Inflammatory macrophage treated with lipopolysaccharide for 4 hours (primary cell): ENCODE results near the gene ORAI1.
"Not testable (repeated sequence)": the region's sequence is repeated elsewhere in the genome, so short reads cannot be mapped to it uniquely, and the experiment has no call there.

ENCODE experiments used
- DNase-seq: peaks from one replicate; pipeline ENCODE4 v3.0.0-alpha.2; 2020

ORAI1 gene

DNA sequence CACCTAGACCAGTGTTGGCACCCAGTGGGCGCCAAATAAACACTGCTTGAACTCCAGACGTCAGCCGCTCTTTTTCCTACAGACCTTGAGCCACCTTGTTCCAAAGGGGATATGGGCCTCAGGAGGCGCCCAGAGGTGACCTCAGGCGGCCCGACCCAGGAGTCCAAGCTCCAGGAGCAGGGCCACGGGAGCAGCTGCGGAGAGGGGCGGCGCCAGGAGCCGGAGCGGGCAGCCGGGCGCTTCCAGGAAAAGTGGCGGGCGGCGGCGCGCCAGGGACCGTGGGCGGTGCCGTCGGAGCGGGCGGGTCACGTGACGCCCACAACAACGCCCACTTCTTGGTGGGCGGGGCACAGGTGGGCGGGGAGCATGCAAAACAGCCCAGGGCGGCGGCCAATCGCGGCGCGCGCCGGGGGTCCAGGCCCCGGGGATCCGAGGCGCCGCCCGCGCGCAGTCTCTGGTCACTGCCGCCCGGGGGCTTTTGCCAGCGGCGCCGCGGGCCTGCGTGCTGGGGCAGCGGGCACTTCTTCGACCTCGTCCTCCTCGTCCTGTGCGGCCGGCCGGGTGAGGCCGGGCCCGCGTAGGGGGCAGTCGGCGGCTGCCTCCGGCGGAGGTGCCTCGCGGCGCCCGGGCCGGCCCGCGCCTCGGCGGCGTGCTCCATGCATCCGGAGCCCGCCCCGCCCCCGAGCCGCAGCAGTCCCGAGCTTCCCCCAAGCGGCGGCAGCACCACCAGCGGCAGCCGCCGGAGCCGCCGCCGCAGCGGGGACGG, at the start of gene ORAI1:
Gene ORAI1 (plus strand): TSS at position 444 of the 766 bp plus-strand sequence.
- peak; percentile 87 for DNase-seq

DNA sequence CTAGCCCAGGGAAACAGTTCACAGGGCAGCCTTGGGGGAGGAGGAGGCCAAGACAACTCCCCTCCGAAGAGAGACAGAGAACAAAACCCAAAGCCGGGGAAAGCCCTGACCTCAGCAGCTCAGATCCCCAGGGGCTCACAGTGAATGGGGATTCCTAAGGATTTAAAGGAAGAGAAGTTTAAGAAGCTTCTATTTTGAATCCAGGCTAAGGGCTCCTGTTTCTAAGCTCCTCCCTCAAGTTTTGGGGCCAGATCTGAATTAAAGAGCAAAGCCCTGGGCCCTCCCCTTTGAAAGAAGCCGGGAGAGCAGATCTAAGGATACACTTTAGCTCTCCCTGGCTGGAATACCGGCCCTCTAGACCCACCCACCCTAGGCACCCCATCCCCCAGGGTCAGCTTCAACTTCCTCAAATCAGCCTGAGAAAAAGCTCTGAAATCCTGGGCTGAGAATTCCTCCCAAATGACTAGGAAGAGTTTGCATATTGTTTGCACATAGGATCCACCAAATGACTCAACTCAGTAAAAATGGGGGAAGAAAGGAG, 49.4 kb upstream of the ORAI1 start:
- peak; percentile 80 for DNase-seq

DNA sequence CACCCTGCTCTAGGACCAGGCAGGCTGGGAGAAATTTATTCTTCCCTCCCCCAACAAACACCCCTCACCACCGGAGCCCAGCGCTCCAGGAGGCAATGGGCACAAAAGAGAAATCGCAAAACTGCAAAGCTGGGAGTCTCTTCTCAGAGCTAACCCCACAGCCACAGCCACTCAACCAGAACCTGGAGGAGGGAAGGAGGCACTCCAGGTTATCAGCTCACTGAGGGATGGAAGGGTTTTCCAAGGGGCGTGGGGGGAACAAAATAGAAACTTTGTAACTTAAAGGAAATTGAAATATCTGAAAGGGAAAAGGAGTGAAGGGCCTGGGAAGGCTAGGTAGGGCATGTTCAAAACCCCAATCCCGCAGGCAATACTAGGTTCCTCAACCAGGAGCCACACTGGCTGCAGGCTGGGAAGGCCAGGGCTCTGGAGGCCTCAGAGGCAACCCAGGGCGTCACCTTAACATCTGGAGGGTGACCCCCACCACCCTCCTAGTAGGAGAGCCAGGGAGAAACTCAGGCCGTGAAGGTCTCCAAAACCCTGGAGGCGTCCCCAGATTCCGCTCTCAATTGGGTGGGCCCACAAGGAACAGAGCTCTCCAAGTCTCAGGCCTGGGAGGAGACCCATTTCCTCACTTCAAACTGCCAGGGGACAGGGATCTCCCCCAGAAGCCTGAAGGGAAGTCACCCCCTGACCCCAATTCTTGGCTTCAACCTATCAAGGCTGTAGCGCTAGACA, 48.7 kb upstream of the ORAI1 start:
- DNase-seq, result no peak

DNA sequence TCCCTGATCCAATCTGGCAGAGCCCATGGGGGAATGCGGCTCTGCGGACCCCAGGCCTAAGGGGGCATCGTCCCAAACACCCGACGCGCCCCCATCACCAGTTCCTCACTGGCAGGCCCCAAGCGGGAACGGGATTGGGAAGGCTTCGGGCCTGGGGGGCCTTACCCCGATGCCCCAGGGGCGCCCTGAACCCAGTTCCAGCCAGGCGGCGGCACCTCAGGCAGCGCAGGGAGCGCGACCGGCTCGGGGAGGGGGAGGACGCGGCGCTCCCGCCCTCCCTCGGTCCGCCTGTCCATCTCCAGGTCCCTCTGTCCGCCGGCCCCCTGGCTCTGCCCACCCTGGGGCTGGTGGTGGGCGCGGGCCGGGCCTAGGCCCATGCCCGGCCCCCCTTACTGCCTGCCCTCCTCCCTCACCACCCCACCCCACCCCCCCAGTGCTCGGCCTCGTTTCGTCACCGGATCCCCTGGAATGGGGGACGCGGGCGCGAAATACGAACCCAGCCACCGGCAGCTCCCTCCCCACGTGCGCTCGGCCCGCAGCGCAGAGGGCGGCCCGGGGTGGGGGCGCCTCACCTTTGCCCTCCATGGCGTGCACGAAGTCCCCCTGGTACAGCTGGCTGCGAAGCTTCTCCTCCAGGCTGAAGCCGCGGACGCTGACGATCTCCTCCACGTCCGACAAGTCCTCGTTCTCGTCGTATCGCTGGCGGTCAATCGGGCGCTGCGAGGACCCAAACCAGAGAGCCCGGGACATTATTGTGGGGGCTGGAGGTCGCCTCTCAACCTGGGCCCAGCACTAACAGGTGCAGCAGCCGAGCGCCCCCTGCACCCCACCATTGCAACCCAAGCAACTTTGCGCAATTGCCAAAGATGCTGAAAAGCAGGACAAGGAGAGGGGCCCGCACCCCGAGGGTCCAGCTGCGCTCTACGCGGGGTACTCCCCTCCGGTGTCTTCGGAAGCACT, 47.8 kb upstream of the ORAI1 start:
- DNase-seq, result no peak

DNA sequence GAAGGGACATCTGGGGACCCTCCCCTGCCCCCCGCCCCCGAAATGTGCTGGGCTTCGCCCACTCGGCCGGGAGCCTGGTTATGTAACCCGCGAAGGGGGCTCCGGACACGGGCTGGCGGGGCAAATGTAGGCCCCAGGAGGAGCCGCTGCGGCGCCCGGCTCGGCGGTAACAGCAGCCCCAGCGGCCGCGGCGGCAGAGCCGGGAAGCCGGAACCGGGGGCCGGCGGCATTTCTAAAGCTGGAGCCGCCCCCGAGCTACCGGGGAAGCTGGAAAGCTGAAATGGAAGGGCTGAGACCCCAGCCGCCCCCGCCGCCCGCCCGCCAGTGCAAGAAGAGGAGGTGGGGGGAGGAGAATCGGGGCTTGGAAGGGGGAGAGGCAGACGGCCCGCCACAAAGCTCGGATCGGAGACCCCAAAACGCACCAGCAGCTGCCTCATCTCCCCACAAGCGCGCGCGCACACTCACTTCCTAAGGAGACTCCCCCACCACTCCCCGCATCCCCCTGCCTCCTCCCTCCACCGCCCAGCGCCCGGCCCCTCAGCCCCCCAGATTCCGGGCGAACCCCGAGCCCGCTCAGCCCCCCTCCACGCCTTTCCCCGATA, 47.0 kb upstream of the ORAI1 start:
- peak; percentile 25 for DNase-seq

DNA sequence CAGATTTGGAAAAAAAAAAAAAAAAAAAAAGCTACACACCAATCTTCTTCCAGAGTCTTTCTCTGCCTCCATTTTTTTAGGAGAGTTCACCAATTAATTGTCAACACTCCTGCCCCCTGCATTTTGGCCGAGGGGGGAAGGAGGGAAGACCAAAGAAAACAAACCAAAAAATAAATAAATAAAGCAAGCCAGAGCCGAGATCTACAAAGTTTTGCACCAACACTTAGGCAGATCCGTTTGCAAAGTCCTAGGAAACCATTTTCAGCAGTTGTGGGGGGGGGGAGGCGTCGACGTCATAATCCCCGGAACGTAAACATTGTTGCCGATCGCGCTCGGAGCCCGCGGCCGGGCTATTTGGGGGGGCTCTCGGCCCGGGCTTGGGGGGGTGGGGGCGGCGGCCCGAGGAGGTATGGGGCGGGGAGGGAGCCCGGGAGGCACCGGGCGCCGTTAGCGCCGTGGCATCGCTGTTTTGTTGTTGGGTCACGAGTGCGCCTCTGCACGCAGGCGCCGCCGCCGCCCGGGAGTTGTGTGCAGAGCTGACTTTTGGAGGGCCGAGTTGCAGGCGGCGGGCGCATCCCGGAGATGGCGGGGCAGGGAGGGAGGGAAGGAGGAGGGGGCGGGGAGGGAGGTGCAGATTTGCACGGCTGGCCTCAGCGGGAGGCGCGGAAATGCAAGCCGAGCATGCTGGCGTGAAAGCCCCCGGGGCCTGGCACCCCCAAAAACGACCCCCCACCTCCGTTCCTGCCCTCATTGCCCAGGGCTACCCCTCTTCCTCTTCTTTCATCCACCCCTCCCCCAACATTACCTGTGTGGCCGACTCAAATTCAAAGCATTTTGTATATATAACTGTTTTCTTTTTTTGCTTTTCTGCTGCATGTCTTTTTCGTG, 46.1 kb upstream of the ORAI1 start:
- peak; percentile 70 for DNase-seq

DNA sequence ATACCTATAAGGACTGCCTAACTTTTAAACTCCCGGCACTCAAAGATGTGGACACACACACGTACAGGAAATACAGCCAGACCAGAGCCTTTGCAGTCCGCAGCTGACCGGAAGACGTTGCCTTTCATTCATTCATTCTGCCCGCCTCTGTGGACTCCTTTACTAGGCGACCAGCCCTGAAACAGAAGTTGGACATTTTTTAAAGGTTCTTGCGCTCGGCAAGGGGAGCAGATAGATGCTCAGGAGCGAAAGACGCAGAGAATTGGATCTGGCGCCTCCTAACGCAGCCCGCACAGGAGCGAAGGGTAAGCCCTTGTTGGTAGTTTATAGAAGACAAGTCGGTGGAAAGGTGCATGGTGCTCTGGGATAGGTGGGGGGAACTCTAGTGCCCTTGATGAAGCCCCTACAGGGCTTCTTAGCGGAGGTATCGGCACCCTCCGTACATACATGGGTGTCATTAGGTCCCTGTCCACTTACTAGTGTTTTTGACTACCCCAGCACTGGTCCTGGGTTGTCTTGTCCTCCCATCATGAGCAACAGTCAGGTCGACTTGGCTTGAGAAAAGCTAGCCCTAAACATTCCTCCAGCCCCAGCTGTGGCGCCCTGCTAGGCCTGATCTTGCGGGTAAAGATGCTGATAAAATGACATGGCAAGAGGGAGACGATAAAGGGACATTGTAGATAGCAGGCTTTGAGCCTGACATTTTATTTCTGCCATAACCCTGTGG, 45.2 kb upstream of the ORAI1 start, which contains the start of gene KDM2B:
Gene KDM2B (minus strand): TSS at position 65 of the 727 bp plus-strand sequence. CDS start 112 bp downstream, outside the sequence.
- peak; percentile 39 for DNase-seq

DNA sequence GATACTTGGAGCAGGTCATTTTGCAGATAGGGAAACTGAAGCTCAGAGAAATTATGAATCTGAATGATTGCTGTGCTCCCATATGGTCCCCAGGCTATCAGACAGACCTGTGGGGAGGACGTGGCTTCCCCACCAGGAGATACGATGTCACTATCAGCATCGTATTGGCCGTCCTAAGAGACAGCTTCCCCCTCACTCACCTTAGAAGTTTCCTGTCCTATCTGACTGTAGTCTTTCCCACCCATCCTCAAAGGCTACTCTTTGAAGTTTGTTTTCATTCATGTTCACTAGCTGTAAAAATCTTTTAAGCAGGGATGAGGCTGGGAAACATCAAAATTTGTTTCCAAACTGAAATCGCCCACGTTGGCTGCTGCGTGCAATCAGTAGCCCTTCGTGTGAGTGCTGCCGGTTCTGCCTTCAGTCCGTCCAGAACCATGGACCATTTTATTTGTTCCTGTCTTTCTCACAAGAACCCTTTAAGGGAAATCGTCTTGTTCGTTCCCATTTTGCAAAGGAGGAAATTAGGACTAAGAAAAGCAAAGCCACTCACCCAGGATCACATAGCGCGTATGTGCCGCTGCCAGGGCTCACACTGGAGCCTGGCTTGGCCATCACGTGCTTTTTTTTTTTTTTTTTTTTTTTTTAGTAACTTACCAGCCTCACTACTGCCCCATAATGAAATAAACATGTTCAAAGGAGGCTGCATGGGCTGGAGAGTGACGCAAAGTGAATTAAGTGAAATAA, 44.5 kb upstream of the ORAI1 start:
- DNase-seq, result peak; percentile 59

DNA sequence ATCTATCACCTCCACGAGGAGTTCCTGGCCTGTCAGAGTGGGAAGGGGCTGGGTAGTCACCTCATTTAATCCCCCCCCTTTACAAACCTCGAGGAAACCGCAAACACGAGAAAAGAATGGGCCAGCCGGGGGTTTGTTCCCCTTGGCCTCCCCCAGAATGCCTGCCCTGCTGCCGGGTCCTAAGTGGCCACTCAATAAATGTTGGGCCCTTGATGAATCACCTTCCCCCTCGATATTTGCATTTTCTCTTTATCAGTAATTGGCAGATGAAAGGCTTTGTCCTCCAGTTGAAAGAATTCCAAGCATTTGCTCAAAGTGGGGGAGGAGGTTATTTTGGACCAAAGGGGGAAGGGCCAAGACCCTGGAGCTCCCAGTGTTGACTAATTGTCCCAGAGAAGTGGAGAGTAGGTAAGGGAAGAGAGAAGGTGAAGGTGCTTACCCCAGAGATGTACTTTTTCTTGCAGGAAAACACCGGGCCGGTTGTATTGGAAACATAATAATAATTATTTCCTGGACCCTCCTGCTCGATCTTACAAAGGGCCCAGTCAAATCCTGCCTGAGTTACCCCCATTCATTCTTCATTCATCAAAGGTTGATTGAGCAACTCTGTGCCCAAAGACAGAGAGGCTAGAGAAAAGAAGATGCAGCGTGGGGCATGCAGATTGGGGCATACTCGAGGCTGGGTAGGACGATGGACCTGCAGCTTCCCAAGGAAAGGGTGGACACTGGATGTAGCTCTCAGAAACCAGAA, 43.6 kb upstream of the ORAI1 start:
- no peak for DNase-seq

DNA sequence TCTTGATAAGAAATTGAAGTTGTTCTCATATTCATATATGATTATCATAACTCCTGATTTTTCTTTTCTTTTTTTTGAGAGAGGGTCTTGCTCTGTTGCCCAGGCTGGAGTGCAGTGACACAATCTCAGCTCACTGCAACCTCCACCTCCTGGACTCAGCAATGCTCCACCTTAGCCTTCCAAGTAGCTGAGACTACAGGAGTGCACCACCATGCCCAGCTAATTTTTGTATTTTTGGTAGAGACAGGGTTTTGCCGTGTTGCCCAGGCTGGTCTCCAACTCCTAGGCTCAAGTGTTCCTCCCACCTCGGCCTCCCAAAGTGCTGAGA, 43.0 kb upstream of the ORAI1 start:
- DNase-seq, result not testable (repeated sequence)

DNA sequence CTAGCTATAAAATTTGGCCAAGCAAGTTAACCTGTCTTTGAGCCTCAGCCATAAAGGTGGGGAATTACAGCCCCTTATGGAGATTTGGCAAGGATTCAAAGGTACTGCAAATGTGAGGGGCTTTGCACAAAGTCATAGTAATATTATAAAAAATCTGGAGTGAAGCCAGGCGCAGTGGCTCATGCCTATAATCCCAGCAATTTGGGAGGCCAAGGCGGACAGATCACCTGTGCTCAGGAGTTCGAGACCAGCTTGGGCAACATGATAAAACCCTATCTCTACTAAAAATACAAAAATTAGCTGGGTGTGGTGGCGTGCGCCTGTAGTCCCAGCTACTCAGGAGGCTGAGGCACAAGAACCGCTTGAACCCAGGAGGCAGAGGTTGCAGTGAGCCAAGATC, 41.4 kb upstream of the ORAI1 start:
- not testable (repeated sequence) for DNase-seq

DNA sequence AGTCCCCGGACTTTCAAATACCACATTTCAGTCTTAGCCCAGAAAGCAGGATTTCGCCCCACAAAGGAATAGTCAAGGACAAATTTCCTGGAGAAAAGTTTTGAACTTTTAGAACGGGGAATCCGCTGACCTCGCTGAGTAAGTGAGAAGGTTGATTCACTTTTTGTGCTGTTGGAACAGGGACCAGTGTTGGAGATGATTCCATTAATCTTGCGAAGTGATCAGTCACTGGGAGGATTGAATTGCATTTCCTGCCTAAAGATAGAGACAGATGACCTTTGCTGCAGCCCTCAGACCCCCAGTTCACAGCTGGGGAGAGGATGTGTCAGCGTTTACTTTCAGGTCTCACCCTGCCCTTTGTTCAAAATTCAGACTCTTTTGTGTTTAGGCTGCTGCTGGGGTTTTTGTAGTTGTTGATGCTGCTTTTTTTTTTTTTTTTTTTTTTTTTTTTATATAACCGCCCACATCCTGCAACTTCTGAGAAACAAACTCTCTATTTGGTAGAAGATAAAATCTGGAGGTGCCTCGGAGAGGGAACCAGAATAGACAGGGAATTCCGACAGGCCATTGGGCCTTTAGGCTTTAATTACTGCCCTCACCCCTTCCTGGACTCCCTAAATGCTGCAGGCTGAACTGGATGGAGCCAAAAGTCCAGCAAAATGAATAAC, 35.7 kb upstream of the ORAI1 start:
- DNase-seq, result peak; percentile 16

DNA sequence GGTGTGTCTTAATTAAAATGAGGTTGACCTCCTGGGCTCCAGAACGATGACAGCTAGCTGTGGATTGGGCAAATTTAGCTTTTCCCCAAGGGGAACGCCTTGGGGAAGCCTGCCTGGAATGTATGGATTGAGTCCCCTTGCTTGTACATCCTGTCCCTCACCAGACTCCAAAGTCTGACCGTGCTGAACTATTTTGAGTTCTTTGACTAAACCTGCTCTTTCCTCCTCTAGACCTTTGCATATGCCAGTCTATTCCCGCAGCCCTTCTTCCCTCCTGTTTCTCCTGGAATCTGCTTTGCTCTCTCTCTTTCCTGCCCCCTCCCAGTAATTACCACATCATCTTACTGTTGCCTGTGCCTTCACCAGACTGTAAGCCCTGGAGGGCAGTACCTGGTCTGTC, 34.0 kb upstream of the ORAI1 start:
- DNase-seq, result no peak

DNA sequence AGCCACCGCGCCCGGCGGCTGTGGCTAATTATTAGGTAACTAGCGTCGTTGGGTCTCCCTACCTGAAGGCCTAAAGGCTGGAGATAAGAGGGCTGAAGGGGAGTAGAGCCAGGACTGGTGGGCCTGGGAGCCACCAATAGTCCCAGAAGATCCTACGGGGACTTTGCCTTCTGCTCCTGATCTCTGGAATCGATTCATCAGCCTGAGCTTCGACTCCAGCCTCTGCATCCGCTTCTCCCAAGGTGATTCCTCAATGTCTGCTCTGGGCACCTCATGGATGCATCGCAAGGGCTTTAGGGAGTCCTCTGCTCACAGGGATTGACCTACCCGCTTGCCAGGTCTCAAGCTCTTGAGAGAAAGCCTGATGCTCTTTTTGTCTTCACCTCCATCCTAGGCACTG, 30.8 kb upstream of the ORAI1 start:
- no peak for DNase-seq

DNA sequence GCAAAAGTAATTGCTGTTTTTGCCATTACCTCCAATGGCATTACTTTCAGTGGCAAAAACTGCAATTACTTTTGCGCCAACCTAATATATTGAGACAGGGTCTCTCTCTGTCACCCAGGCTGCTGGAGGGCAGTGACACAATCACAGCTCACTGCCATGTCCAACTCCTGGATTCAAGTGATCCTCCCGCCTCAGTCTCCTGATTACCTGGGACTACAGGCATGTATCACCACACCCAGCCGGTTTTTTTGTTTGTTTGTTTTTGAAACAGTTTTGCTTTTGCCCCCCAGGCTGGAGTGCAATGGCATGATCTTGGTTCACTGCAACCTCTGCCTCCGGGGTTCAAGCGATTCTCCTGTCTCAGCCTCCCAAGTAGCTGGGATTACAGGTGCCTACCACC, 29.8 kb upstream of the ORAI1 start:
- no peak for DNase-seq

DNA sequence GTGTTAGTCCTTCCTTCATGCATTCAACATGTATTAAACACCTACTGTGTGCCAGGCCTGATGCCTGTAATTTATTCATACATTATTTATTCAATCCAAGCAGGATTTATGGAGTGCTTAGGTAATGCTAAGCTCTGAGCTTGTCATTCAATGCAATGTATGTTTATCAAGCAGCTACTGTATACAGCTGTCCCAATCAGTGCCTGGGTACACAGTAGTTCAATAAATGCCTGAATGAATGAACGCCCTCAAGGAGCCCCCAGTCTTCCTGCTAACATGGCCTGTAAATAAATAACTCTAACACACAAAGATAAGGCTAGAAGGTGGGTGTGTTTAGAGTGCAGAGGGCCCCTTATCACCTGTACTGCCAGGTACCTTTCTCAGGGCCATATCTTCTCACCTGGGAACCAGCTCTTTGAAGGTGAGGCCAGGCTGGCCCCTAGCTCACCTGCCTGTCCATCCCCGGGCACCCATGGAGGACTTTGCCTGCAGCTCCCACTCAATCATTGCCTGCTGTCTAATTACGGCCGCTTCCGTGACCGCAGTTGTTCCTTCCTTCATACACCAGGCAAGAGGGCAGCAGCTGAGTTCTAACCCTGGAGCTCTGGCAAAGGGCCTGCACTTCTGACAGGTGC, 25.5 kb upstream of the ORAI1 start:
- no peak for DNase-seq

DNA sequence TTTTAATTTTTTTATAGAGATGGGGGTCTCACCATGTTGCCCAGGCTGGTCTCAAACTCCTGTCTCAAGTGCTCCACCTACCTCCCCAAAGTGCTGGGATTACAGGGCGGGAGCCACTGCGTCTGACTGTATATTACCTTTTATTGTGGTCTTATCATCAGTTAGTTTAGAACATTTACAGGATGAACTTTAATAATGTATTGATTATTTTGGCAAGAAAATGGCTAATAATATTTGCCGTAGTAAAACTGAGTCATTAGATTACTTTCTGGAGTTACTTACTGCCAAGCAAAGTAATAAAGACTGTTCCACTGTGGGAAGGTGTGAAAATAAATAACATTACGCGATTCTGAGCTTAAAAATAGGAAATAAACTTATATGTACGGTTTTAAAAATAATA, 23.6 kb upstream of the ORAI1 start:
- DNase-seq, result no peak

DNA sequence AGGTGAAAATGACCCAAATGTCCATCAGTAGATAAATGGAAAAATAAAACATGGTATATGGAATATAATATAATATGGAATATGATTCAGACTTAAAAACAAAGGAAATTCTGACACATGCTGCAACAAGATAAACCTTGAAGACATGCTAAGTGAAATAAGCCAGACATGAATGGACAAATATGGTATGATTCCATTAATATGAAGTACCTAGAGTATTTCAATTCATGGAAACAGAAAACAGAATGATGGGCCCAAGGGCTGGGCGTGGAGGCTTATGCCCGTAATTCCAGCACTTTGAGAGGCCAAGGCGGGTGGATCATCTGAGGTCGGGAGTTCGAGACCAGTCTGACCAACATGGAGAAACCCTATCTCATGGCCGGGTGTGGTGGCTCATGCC, 22.7 kb upstream of the ORAI1 start:
- DNase-seq, result no peak
